Activated T-cell treated with anti-CD3 and anti-CD28 coated beads, Interleukin-2, amount 50 U/mL, for 48 hours (primary cell): ENCODE measurements around the gene KRTAP4-12.
"Not testable (repeated sequence)": the region's sequence is repeated elsewhere in the genome, so short reads cannot be mapped to it uniquely, and the experiment has no call there.

Experiments used
- DNase-seq, 2 experiments: peaks; one replicate each; pipeline ENCODE4 v3.0.0-alpha.2; 2020

The KRTAP4-12 gene

DNA sequence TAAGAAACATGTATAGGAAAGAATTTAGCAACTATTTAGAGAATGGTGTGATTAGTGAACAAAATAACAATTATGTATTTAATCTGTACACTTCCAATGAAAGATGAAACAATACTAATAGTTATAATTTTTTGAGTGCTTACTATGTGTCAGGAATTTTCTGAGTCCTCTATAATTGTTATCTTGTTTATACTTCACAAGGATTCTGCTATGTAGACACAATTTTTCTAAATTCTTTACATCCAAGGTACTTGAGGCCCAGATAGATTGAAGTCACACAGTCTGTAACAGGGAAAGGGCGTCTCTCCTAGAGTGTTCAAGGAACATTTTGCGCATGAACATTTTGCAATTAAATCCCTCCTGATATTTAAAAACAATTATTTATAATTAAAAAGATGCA lies 1.1 kb upstream of the KRTAP4-12 start:
- no peak for DNase-seq

DNA sequence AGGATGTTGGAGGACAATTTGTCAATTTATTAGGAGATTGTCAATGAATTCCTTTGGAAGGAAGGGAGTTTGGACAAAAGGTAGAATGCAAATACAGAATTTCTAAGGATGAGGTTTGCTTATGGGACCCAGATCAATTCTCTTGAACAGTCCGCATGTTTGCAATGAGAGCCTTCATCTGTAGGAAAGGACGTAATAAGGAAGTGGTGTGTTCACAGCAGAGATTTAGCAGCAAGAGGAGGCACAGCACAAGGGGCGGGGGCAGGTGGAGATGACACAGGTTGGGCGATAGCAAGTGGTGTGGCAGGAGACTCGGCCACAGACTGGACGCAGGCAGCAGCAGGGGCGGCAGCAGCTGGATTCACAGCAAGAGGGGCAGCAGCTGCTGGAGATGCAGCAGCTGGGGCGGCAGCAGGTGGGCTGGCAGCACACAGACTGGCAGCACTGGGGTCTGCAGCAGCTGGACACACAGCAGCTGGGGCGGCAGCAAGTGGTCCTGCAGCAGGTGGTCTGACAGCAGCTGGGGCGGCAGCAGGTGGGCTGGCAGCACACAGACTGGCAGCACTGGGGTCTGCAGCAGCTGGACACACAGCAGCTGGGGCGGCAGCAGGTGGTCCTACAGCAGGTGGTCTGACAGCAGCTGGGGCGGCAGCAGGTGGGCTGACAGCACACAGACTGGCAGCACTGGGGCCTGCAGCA lies 541 bp downstream of the KRTAP4-12 start:
- DNase-seq, result not testable (repeated sequence)

DNA sequence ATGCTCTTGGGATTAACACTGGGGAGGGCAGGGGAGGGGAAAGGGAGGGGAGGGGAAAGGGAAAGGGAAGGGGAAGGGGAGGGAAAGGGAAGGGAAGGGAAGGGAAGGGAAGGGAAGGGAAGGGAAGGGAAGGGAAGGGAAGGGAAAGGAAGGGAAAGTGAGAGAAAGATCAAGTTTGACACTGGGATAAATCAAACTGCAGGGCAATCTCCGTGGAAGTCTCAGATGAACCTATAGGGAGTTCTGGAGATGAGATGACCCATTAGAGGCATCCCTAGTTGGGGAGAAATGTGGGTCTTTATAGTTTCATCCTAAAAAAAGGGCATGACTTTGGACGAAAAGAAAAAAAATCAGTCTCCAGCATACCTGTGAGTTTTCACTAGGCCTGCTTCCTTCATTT lies 2.2 kb downstream of the KRTAP4-12 start:
- no peak for DNase-seq

DNA sequence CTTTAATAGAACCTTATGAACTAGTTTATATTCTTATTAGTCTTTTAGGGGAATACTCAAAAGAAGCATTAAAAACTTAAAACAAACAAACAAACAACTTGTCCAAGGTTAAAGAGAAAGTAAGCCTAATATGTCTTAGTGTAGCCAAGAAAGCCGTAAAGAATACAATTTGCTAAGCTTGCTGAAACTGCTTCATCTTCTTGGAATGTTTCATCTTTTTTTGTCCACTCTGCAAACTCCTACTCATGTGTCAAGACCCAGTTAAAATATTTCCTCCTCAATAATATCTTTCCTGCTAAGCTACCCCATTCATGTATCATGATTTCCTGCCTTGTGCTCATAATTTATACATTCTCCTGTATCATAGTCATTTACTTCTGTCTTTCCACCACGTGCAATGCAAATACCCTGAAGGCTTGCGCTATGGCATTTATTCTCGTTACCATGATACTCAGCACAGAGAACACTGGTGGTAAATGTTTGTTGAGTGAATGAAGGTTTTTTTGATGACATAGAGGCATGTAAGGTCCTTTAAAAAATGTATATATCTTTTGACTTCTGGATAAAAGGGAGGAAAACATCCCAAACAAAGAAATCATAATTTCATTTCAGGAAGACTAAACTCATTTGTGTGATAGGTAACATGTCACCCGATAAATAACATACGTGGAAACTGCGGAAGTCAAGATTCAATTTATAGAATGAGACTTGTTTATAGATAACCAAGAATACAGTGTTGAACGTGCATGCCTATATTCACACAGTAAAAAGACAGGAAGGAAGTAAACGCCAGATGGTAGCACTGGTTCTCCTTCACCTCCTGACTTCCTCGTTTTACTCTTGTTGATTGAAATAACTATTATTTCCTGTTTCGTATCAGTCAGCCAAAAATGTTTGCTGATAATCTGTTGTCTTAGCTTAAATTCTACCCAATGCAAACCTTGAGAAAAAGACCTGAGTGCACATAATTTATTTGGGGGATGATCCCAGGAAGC lies 4.0 kb downstream of the KRTAP4-12 start:
- not testable (repeated sequence) for DNase-seq

DNA sequence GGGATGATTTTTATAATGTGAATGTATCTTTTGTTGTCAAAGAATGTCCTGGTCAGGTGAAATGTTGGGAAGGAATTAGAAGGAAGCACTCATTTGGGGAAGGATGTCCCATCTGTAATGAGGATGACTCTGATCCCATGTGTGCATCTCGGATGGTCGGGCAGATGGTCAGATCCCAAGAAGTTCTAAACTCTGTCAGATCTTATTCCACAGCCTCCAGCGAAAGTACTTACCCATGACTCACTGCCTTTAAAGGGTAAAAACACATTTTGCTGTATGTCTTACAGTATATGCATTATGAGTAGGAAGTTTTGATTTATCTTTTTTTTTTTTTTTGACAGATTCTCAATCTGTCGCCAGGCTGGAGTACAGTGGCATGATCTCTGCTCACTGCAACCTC lies 5.3 kb downstream of the KRTAP4-12 start:
- DNase-seq, result no peak

DNA sequence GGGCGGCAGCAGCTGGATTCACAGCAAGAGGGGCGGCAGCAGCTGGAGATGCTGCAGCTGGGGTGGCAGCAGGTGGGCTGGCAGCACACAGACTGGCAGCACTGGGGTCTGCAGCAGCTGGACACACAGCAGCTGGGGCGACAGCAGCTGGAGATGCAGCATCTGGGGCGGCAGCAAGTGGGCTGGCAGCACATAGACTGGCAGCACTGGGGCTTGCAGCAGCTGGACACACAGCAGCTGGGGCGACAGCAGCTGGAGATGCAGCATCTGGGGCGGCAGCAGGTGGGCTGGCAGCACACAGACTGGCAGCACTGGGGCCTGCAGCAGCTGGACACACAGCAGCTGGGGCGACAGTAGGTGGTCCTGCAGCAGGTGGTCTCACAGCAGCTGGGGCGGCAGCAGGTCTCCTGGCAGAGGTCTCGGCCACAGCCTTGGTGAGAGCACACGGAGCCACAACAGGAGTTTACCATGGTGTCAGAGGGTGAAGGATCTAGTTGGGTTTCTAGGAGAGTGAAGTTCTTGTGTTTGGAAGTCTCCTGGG lies 6.1 kb downstream of the KRTAP4-12 start, which contains the start of gene KRTAP4-11:
KRTAP4-11 (minus strand) TSS at position 528 of the 541 bp plus-strand sequence; CDS start at position 470, 58 bp downstream.
- DNase-seq, result not testable (repeated sequence)

DNA sequence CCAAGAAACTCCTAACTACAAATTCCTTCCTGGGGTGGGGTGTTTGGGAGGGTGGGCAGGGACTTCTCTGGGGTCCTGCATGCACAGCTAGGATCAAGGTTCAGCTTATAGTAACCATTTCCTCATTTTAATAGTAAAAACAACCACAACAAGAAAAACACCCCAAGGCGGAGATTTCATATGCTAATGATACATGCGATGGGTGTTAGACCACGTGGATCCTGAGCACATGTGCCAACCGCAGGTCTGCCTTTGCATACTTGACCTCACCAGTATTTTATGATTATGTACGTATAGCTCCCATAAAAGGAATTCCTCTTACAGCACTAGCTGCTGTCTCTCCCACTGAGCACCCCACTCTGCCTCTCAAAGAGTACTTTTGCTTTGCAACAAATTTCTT lies 7.7 kb downstream of the KRTAP4-12 start:
- no peak for DNase-seq

DNA sequence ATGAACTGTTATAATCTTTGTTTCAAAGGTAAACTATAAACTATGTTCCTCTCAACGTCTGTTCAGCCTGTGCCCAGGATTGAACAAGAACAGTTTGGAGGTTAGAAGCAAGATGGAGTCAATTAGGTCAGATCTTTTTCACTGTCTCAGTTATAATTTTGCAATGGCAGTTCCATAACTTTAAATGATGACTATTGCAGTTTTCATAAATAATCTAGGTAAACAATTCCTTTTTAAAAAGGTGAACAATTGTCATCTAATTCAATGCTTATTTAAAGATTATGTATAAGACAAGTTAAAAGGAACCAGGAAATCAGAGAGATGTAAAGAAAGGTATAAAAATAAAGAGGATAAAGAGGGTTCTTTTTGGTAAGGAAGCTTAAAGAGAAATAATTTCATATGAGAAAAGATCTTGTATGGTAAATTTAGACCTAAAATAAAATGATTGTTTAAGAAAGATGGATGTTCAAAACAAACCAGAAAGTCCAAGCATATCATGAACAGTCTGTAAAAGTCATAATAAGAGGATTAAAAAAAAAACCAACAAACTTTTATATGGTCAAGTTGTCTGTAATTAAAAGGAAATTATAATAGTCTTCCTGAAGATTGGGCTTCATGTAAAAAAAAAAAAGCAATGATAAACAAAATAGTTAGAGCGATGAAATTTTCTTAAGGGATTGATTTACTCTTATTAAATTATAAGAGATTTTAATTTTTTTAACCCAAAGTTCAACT lies 12.7 kb downstream of the KRTAP4-12 start:
- DNase-seq, result no peak

DNA sequence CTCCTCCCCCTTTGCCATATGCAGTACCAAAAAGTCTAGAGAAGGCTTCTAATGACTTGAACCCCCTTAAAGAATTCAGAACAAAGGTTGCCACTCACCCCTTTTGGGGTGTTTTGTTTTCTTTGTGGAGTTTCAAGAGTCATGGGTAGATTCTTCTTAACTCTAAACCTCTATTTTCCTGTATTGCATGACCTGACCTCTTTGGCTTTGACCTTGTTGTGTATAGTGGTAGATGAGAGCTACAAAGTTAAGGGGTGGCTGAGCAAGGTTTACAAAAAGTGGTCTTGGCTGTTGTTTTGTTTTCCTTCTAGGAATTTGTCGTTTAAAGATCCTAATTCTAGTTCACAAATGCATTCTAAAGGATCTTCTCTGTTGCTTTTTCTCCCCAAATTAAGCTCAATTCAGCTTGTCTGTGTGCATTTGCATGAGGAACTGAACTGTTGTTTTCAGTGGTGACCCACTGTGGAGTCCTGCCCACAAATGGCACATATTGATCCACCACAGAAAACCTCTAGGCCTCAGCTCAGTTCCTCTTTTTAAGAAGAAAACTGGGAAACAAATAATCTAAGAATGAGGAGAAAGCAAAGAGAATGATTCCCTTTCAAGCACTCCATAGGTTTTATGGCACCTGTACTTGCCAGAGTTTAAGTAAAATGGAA lies 15.1 kb downstream of the KRTAP4-12 start:
- DNase-seq, result not testable (repeated sequence)

DNA sequence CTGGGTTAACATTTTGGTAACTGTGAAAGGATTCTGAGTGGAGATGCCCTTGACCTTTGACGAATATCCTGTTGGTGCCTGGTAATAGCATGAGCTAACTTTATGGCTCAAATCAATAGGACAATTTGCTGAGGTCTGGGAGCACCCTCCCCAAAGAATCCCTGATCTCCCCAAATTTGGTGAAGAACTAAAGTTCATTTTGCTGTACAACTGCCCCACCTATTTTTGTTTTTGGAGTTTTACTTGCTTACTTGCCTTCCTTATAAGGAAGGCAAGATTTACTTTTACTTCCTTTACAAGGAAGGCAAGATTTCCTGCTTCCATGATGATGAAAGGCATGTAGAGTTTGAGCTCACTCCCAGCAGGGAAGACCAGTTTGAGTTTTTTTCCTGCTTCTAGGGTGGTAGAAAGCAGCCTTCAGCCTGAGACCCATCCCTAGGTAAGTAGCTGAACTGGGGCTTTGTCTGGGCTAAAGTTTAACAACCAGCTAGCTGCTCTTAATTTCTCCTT lies 16.0 kb downstream of the KRTAP4-12 start:
- DNase-seq, result no peak

DNA sequence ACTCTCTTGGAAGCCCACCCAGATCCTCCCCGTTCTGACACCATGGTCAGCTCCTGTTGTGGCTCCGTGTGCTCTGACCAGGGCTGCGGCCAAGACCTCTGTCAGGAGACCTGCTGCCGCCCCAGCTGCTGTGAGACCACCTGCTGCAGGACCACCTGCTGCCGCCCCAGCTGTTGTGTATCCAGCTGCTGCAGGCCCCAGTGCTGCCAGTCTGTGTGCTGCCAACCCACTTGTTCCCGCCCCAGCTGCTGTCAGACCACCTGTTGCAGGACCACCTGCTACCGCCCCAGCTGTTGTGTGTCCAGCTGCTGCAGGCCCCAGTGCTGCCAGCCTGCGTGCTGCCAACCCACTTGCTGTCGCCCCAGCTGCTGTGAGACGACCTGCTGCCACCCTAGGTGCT lies 18.6 kb downstream of the KRTAP4-12 start, which contains the start of gene KRTAP4-9:
KRTAP4-9 (plus strand) TSS at position 43 of the 400 bp plus-strand sequence; CDS start at position 43, 0 bp downstream.
- DNase-seq, result not testable (repeated sequence)

DNA sequence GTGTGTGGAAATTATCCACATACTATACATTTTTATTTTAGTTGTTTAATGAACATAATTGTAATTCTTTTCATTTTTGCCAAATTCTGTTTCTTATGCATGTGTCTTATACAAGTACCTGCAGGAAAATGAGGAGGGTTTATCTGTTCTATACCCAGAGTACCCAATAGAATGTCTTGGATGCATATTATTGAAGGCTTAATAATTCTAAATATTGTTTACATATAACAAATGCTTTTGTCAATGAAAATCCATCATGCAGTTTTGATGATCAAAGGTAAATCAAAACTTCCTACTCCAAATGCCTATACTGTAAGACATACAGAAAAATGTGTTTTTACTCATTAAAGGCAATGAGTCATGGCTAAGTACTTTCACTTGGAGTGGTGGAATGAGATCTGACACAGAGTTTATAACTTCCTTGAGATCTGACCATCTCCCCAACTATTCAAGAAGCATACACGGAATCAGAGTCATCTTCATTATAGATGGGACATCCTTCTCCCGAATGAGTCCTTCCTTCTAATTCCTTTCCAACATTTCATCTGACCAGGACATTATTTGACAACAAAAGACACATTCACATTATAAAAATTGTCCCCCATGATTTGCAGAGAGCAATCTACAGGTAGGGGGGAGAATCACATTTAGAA lies 19.5 kb downstream of the KRTAP4-12 start:
- not testable (repeated sequence) for DNase-seq

DNA sequence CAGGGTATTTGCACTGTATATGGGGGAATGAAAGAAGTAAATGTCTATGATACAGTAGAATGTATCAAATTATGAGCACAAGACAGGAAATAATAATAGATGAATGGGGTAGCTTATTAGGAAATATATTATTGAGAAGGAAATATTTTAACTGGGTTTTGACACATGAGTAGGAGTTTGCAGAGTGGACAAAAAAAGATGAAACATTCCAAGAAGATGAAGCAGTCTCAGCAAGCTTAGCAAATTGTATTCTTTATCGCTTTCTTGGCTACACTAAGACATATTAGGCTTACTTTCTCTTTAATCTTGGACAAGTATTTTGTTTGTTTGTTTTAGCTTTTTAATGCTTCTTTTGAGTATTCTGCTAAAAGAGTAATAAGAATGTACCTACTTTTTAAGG lies 20.1 kb downstream of the KRTAP4-12 start:
- DNase-seq, result no peak

DNA sequence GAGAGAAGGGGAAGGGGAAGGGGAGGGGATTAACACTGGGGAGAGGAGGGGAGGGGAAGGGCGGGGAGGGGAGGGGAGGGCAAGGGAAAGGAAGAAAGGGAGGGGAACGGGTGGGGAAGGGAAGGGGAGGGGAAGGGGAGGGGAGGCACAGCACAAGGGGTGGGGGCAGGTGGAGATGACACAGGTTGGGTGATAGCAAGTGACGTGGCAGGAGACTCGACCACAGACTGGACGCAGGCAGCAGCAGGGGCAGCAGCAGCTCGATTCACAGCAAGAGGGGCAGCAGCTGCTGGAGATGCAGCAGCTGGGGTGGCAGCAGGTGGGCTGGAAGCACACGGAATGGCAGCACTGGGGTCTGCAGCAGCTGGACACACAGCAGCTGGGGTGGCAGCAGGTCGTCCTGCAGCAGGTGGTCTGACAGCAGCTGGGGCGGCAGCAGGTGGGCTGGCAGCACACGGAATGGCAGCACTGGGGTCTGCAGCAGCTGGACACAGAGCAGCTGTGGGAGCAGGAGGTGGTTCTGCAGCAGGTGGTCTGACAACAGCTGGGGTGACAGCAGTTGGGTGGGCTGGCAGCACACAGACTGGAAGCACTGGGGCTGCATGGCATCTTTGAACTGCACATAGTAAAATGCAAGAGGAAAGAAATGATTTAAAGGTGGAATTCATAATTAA lies 22.3 kb downstream of the KRTAP4-12 start, which contains the start of gene KRTAP4-16:
KRTAP4-16 (minus strand) TSS at position 624 of the 674 bp plus-strand sequence; CDS start at position 624, 0 bp downstream.
- no peak for DNase-seq

DNA sequence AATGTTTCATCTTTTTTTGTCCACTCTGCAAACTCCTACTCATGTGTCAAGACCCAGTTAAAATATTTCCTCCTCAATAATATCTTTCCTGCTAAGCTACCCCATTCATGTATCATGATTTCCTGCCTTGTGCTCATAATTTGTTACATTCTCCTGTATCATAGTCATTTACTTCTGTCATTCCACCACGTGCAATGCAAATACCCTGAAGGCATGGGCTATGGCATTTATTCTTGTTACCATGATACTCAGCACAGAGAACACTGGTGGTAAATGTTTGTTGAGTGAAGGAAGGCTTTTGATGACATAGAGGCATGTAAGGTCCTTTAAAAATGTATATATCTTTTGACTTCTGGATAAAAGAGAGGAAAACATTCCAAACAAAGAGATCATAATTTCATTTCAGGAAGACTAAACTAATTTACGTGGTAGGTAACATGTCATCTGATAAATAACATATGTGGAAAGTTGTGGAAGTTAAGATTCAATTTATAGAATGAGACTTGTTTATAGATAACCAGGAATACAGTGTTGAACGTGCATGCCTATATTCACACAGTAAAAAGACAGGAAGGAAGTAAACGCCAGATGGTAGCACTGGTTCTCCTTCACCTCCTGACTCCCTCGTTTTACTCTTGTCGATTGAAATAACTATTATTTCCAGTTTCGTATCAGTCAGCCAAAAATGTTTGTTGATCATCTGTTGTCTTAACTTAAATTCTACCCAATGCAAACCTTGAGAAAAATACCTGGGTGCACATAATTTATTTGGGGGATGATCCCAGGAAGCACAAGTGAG lies 24.1 kb downstream of the KRTAP4-12 start:
- DNase-seq, result not testable (repeated sequence)

DNA sequence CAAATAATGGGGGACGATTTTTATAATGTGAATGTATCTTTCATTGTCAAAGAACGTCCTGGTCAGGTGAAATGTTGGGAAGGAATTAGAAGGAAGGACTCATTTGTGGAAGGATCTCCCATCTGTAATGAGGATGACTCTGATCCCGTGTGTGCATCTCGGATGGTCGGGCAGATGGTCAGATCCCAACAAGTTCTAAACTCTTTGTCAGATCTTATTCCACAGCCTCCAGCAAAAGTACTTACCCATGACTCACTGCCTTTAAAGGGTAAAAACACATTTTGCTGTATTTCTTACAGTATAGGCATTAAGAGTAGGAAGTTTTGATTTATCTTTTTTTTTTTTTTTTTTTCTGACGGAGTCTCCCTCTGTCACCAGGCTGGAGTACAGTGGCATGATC lies 25.5 kb downstream of the KRTAP4-12 start:
- no peak for DNase-seq

DNA sequence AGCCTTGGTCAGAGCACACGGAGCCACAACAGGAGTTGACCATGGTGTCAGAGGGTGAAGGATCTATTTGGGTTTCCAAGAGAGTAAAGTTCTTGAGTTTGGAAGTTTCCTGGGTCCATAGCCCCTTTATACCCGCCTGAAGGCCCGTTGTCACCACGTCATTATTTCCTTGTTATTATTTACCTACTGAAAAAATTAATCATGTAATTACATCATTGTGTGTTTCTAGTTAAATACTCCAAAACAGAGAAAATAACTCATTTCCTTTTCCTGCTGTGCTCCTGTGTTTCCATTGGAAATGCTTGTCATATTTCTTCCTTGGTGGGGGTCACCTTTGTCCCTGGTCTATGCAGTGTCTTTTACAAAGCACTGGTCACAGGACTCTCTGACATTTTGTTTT lies 25.9 kb downstream of the KRTAP4-12 start, which contains the start of gene KRTAP4-8:
KRTAP4-8 (minus strand) TSS at position 101 of the 400 bp plus-strand sequence; CDS start at position 43, 58 bp downstream.
- DNase-seq, result no peak

DNA sequence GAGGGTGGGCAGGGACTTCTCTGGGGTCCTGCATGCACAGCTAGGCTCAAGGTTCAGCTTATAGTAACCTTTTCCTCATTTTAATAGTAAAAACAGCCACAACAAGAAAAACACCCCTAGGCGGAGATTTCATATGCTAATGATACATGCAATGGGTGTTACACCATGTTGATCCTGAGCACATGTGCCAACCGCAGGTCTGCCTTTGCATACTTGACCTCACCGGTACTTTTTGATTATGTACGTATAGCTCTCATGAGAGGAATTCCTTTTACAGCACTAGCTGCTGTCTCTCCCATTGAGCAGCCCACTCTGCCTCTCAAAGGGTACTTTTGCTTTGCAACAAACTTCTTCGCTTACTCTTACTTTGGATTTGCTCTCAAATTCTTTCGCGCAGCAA lies 27.9 kb downstream of the KRTAP4-12 start:
- DNase-seq, result no peak

DNA sequence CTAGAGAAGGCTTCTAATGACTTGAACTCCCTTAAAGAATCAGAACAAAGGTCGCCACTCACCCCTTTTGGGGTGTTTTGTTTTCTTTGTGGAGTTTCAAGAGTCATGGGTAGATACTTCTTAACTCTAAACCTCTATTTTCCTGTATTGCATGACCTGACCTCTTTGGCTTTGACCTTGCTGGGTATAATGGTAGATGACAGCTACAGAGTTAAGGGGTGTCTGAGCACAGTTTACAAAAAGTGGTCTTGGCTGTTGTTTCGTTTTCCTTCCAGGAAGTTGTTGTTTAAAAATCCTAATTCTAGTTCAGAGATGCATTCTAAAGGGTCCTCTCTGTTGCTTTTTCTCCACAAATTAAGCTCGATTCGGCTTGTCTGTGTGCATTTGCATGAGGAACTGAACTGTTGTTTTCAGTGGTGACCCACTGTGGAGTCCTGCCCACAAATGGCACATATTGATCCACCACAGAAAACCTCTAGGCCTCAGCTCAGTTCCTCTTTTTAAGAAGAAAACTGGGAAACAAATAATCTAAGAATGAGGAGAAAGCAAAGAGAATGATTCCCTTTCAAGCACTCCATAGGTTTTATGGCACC lies 35.1 kb downstream of the KRTAP4-12 start:
- DNase-seq, result not testable (repeated sequence)
